Subcutaneous abdominal adipose tissue (tissue), 5 donors: Measurements from ENCODE around the gene KIF1B.

Source experiments
- H3K27ac ChIP-seq: one replicate; pipeline ENCODE4 v1.7.0; 2013; ENCODE audit warnings: low read depth, mild to moderate bottlenecking, inconsistent platforms, low read length, moderate library complexity
- H3K27me3 ChIP-seq, 5 donors: one replicate each; pipeline ENCODE4 v1.7.0; 2013; ENCODE audit warnings: low read length in 5 of 5, inconsistent platforms in 1 of 5; ENCODE audit not compliant: control insufficient read depth in 5 of 5, insufficient read depth in 4 of 5
- H3K36me3 ChIP-seq, 5 donors: one replicate each; pipeline ENCODE4 v1.7.0; 2013; ENCODE audit warnings: low read length in 5 of 5; ENCODE audit not compliant: control insufficient read depth in 5 of 5, insufficient read depth in 5 of 5
- H3K4me1 ChIP-seq, 5 donors: one replicate each; pipeline ENCODE4 v1.7.0; 2013; ENCODE audit warnings: low read length in 5 of 5, mild to moderate bottlenecking in 3 of 5, moderate library complexity in 1 of 5; ENCODE audit not compliant: control insufficient read depth in 5 of 5, insufficient read depth in 5 of 5
- H3K4me3 ChIP-seq, 5 donors: one replicate each; pipeline ENCODE4 v1.7.0; 2013; ENCODE audit warnings: low read length in 5 of 5, low read depth in 1 of 5
- H3K9ac ChIP-seq, 5 donors: one replicate each; pipeline ENCODE4 v1.7.0; 2013; ENCODE audit warnings: low read length in 5 of 5, mild to moderate bottlenecking in 4 of 5, moderate library complexity in 3 of 5
- H3K9me3 ChIP-seq, 5 donors: one replicate each; pipeline ENCODE4 v1.7.0; 2013; ENCODE audit warnings: low read length in 5 of 5; ENCODE audit not compliant: control insufficient read depth in 5 of 5
- donor health status: healthy.
- donor health status: healthy.
- donor health status: healthy.
- donor health status: healthy.
- donor health status: healthy.

Gene KIF1B

DNA sequence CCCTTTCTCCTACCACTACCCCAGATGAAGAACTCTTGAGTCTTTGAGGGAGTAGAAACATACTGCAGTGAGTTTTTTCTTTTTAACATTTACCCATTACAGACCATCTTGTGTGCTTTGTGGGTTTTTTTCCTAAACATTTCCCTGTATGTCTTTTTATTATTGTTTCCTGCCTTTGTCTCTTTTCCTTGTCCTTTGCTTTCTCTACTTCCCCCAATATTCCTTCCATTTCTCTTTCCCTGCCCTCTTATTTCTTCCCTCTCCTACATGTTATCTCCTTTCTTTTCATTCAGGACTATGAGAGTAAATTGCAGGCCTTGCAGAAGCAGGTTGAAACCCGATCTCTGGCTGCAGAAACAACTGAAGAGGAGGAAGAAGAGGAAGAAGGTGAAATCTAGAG is 109.4 kb downstream of the KIF1B start:
- H3K27ac ChIP-seq: no peak overlapping the region
- H3K4me3 ChIP-seq: no peak overlapping the region
- peaks cover 17 to 30% (median 20%) of the 10 kb centered on the region in 5 donors for H3K36me3 ChIP-seq
- no peaks in the 10 kb centered on the region for H3K4me1 ChIP-seq
- no peaks in the 10 kb centered on the region for H3K27me3 ChIP-seq
- H3K9me3 ChIP-seq: no peaks in the 10 kb centered on the region
- no peak overlapping the region for H3K9ac ChIP-seq

DNA sequence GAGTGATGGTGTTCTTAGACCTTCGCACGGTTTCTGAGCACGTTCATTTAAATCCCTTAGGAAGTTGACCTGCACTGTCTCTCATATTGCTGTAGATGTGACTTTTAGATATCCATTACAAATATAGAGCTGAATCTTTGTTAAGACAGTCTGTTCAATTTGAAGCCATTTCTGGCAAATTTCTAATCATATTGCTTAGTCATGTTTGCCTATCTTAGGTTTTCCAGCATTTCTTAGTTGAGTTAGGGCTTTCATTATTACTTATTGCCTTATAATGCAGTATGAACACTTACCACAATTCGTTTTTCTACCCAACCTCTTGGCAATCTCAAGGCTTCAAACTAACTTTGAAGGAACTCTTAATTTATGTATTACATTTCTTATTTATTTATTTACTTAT is 110.0 kb downstream of the KIF1B start:
- Histone ChIP-seq H3K36me3 (peaks cover 18 to 36% (median 22%) of the 10 kb centered on the region in 5 donors), H3K9ac (no peak overlapping the region), H3K27ac (no peak overlapping the region), H3K4me1 (no peaks in the 10 kb centered on the region), H3K9me3 (no peaks in the 10 kb centered on the region), H3K4me3 (no peak overlapping the region), H3K27me3 (no peaks in the 10 kb centered on the region)

- H3K36me3 ChIP-seq: peaks cover 32 to 53% (median 35%) of the 10 kb centered on the region in 5 donors
Measured at GRCh38 chr1:10322821-10323220, 112.5 kb downstream of the KIF1B start.

DNA sequence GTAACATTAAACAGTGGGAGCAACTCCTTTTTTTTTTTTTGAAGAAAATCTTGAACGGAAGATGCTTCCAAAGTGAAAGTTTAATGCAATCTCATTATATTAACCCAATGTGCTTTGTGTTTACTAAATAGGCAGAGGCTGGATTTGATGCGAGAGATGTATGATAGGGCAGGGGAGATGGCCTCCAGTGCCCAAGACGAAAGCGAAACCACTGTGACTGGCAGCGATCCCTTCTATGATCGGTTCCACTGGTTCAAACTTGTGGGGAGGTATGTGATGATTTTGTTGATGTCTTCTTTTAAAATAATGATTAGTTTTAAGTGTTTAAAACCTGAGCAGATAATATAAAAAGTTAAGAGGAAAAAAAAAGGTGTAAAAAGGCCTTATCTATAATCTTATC is 114.3 kb downstream of the KIF1B start:
- Histone ChIP-seq H3K27ac (no peak overlapping the region), H3K9me3 (no peaks in the 10 kb centered on the region), H3K4me1 (peaks cover 0 to 5% (median 0%) of the 10 kb centered on the region in 5 donors), H3K36me3 (peaks cover 34 to 53% (median 35%) of the 10 kb centered on the region in 5 donors), H3K9ac (no peak overlapping the region), H3K27me3 (no peaks in the 10 kb centered on the region), H3K4me3 (no peak overlapping the region)

More at GRCh38 chr1:10322821-10323220, 112.5 kb downstream of the KIF1B start:
- no peaks in the 10 kb centered on the region for H3K4me1 ChIP-seq
- no peak overlapping the region for H3K27ac ChIP-seq
- H3K4me3 ChIP-seq: no peak overlapping the region
- H3K27me3 ChIP-seq: no peaks in the 10 kb centered on the region
- H3K9ac ChIP-seq: no peak overlapping the region
- no peaks in the 10 kb centered on the region for H3K9me3 ChIP-seq

GRCh38 chr1:10325521-10325920 is 115.2 kb downstream of the KIF1B start:
- Histone ChIP-seq H3K27ac (no peak overlapping the region), H3K9me3 (no peaks in the 10 kb centered on the region), H3K4me1 (peaks cover 0 to 5% (median 0%) of the 10 kb centered on the region in 5 donors), H3K36me3 (peaks cover 32 to 49% (median 35%) of the 10 kb centered on the region in 5 donors), H3K9ac (no peak overlapping the region), H3K27me3 (no peaks in the 10 kb centered on the region), H3K4me3 (no peak overlapping the region)

DNA sequence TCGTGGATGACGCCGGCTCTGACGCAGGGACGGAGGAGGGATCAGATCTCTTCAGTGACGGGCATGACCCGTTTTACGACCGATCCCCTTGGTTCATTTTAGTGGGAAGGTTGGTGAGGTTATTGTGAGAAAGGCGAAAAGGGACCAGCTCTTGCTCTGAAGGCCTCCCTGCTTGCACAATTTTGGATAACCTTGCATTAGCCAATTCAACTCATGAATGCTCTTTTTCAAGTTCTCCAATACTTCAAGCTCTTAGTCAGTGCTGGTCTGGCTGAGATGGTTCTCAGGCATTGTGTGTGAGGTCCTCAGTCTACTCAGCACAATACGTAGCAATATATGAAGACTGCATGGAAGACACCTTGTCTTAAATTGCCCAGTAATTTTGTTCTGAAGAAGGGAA is 115.9 kb downstream of the KIF1B start:
- Histone ChIP-seq H3K36me3 (peaks cover 32 to 52% (median 35%) of the 10 kb centered on the region in 5 donors), H3K9ac (no peak overlapping the region), H3K27ac (no peak overlapping the region), H3K27me3 (no peaks in the 10 kb centered on the region), H3K9me3 (no peaks in the 10 kb centered on the region), H3K4me3 (no peak overlapping the region), H3K4me1 (peaks cover 0 to 5% (median 0%) of the 10 kb centered on the region in 5 donors)

- no peaks in the 10 kb centered on the region for H3K9me3 ChIP-seq
- H3K4me3 ChIP-seq: no peak overlapping the region
- H3K36me3 ChIP-seq: peaks cover 22 to 39% (median 35%) of the 10 kb centered on the region in 5 donors
- H3K9ac ChIP-seq: no peak overlapping the region
- no peaks in the 10 kb centered on the region for H3K27me3 ChIP-seq
- peaks cover 0 to 5% (median 0%) of the 10 kb centered on the region in 5 donors for H3K4me1 ChIP-seq
- no peak overlapping the region for H3K27ac ChIP-seq
Measured at GRCh38 chr1:10328180-10328963, 118.0 kb downstream of the KIF1B start.

DNA sequence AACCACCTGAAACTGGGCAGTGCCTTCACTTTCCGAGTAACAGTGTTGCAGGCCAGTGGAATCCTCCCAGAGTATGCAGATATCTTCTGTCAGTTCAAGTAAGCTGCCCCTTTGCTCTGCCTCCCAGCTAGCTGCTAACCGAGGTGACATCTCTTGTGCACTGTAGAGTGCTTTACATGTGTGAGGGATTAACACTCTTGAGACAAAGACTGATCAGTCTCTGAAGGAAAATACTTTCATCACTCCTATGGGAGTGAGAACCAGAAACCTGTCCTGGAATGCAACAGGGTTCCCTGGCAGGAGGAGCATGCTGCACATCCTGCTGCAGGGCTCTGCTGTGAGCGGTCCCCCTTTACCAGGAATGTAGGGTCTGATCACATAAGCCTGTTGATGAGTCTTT is 127.1 kb downstream of the KIF1B start:
- Histone ChIP-seq H3K9ac (no peak overlapping the region), H3K4me3 (no peak overlapping the region), H3K4me1 (peaks cover 0 to 8% (median 0%) of the 10 kb centered on the region in 5 donors), H3K27me3 (no peaks in the 10 kb centered on the region), H3K36me3 (peaks cover 38 to 83% (median 62%) of the 10 kb centered on the region in 5 donors), H3K27ac (no peak overlapping the region), H3K9me3 (no peaks in the 10 kb centered on the region)

GRCh38 chr1:10338047-10338446 is 127.7 kb downstream of the KIF1B start:
- Histone ChIP-seq H3K27me3 (no peaks in the 10 kb centered on the region), H3K36me3 (peaks cover 44 to 89% (median 67%) of the 10 kb centered on the region in 5 donors), H3K9ac (no peak overlapping the region), H3K27ac (no peak overlapping the region), H3K4me3 (no peak overlapping the region), H3K9me3 (no peaks in the 10 kb centered on the region), H3K4me1 (peaks cover 0 to 8% (median 0%) of the 10 kb centered on the region in 5 donors)

GRCh38 chr1:10338611-10339010 is 128.2 kb downstream of the KIF1B start:
- Histone ChIP-seq H3K9ac (no peak overlapping the region), H3K4me3 (no peak overlapping the region), H3K36me3 (peaks cover 44 to 95% (median 72%) of the 10 kb centered on the region in 5 donors), H3K9me3 (no peaks in the 10 kb centered on the region), H3K4me1 (peaks cover 0 to 8% (median 0%) of the 10 kb centered on the region in 5 donors), H3K27ac (no peak overlapping the region), H3K27me3 (no peaks in the 10 kb centered on the region)
